Naive thymus-derived CD4-positive, alpha-beta T cell (primary cell): ENCODE results near the gene KIRREL2. TPM values are rescaled to one million over a fixed set of nuclear protein-coding genes. Genes with fewer than 3 reads are reported as not detected.

Experiments
- ATAC-seq: fragments of 150-1000 bp; cut with Tn5 transposase; 2 replicates; pipeline ENCODE4 v1.10.0; 2021; ENCODE audit warnings: mild to moderate bottlenecking, moderate library complexity
- CTCF ChIA-PET: fragments of 350-600 bp; sonication (Branson Sonifier 250); formaldehyde crosslinking; loops from one replicate; lab custom pipeline; 2021; ENCODE audit warnings: antibody characterized with exemption; lab: Charles Lee
- POLR2A ChIA-PET: fragments of 350-600 bp; sonication (Branson Sonifier 250); formaldehyde crosslinking; loops from one replicate; lab custom pipeline; 2021; ENCODE audit warnings: antibody characterized with exemption, inconsistent platforms; lab: Charles Lee
- DNase-seq, 9 donors: peaks; one replicate each; pipeline versions ENCODE4 v3.0.0 to v3.0.0-alpha.2; 2020 to 2022; ENCODE audit warnings: mixed read lengths in 1 of 9
- H3K27ac ChIP-seq: one replicate; pipeline ENCODE4 v1.7.0; 2013; ENCODE audit warnings: mild to moderate bottlenecking, low read depth, low read length, moderate library complexity
- H3K27me3 ChIP-seq, 2 donors: one replicate each; pipeline ENCODE4 v1.7.0; 2013; ENCODE audit warnings: low read length in 2 of 2, mild to moderate bottlenecking in 2 of 2, moderate library complexity in 2 of 2; ENCODE audit not compliant: control insufficient read depth in 2 of 2, insufficient read depth in 2 of 2
- H3K36me3 ChIP-seq, 3 experiments: 1 replicate in 2 of 3; 2 replicates in 1 of 3; pipeline ENCODE4 v1.7.0; 2013; ENCODE audit warnings: low read length in 3 of 3, mild to moderate bottlenecking in 3 of 3, moderate library complexity in 1 of 3; ENCODE audit not compliant: insufficient read depth in 3 of 3, control insufficient read depth in 2 of 3
- H3K4me1 ChIP-seq, 2 donors: one replicate each; pipeline ENCODE4 v1.7.0; 2013; ENCODE audit warnings: low read length in 2 of 2, mild to moderate bottlenecking in 2 of 2, moderate library complexity in 1 of 2; ENCODE audit not compliant: control insufficient read depth in 2 of 2, insufficient read depth in 2 of 2
- H3K4me3 ChIP-seq: 2 replicates; pipeline ENCODE4 v1.7.0; 2013; ENCODE audit warnings: mild to moderate bottlenecking, low read length
- H3K9me3 ChIP-seq, 3 experiments: 1 replicate in 2 of 3; 2 replicates in 1 of 3; pipeline ENCODE4 v1.7.0; 2013; ENCODE audit warnings: low read length in 3 of 3; ENCODE audit not compliant: control insufficient read depth in 2 of 3
- H3K27ac Mint-ChIP-seq, 9 donors: one replicate each; pipeline ENCODE4 v1.8.0; 2020 to 2022; ENCODE audit warnings: mixed read lengths in 9 of 9, mild to moderate bottlenecking in 8 of 9, moderate library complexity in 5 of 9, inconsistent platforms in 2 of 9
- H3K27me3 Mint-ChIP-seq, 5 donors: one replicate each; pipeline ENCODE4 v1.8.0; 2021 to 2022; ENCODE audit warnings: mixed read lengths in 5 of 5, mild to moderate bottlenecking in 1 of 5
- H3K36me3 Mint-ChIP-seq, 5 donors: one replicate each; pipeline ENCODE4 v1.8.0; 2020 to 2022; ENCODE audit warnings: mixed read lengths in 5 of 5, mild to moderate bottlenecking in 3 of 5, inconsistent platforms in 1 of 5
- H3K4me1 Mint-ChIP-seq, 7 donors: one replicate each; pipeline ENCODE4 v1.8.0; 2020 to 2022; ENCODE audit warnings: mixed read lengths in 7 of 7, mild to moderate bottlenecking in 3 of 7, inconsistent platforms in 1 of 7
- H3K4me3 Mint-ChIP-seq, 10 donors: one replicate each; pipeline ENCODE4 v1.8.0; 2020 to 2022; ENCODE audit warnings: mild to moderate bottlenecking in 10 of 10, mixed read lengths in 10 of 10, moderate library complexity in 6 of 10, inconsistent platforms in 2 of 10
- H3K9me3 Mint-ChIP-seq, 11 donors: one replicate each; pipeline ENCODE4 v1.8.0; 2020 to 2022; ENCODE audit warnings: mixed read lengths in 11 of 11, mild to moderate bottlenecking in 4 of 11, inconsistent platforms in 1 of 11, moderate library complexity in 1 of 11
- intact Hi-C, 2 donors: fragments of 100-400 bp; cut with micrococcal nuclease; formaldehyde crosslinking; loops; one replicate each; pipeline ENCODE4 v1.15.1; 2023
- polyA plus RNA-seq, 2 donors: library from polyadenylated mRNA; unstranded; fragments of 300-500 nt; fragmentation: Illumina TruSeq; gene quantifications; one replicate each; pipeline ENCODE4 v1.2.3, GENCODE V29; 2021
- total RNA-seq, 6 experiments: library from RNA in 5 of 6; stranded (reverse) in 5 of 6; gene quantifications; 1 replicate in 5 of 6; 2 replicates in 1 of 6; pipeline ENCODE4 v1.2.3 and lab custom pipeline; 2021 to 2026

The KIRREL2 gene
- total and polyA plus RNA-seq, 7 experiments from 2014 or later: 0.16 to 1.3 (median 0.29) TPM; not detected in 4

DNA sequence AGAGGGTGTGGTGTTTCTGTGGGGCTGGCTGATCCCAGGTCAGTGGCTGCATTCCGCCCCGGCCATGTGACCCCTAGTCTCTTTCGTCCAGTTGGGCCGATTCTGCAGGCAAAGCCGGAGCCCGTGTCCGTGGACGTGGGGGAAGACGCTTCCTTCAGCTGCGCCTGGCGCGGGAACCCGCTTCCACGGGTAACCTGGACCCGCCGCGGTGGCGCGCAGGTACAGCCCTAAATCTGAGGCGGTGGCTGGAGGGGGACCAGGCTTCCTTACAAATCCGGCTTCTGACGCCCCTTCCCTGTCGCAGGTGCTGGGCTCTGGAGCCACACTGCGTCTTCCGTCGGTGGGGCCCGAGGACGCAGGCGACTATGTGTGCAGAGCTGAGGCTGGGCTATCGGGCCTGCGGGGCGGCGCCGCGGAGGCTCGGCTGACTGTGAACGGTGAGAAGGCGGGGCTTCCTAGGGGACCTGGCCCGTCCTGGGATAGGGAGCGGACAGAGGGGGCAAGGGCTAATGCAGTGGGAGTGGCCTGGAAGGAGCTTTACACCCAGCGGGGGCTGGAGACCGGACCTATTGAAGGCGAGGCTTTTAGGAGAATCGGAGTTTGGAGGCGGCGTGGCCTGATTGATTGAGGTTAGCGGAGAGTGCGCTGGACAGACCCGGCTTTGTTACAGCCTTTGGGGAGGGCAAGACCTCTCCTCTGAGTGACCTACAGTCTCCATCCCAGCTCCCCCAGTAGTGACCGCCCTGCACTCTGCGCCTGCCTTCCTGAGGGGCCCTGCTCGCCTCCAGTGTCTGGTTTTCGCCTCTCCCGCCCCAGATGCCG is 4.3 kb downstream of the KIRREL2 start:
- H3K27me3 Mint-ChIP-seq: peaks cover 30 to 75% (median 50%) of the 10 kb centered on the region in 5 donors
- Histone ChIP-seq H3K9me3 (no peaks in the 10 kb centered on the region), H3K27ac (no peak overlapping the region), H3K4me3 (no peak overlapping the region), H3K36me3 (no peaks in the 10 kb centered on the region), H3K27me3 (peaks cover 0 to 4% of the 10 kb centered on the region in 2 donors), H3K4me1 (peaks cover under 1 to 2% of the 10 kb centered on the region in 2 donors)
- peaks cover 0 to 15% (median 8%) of the 10 kb centered on the region in 7 donors for H3K4me1 Mint-ChIP-seq
- ATAC-seq (no peak), DNase-seq (no peak)
- peak overlapping the region in 1 of 10 donors; percentile 35 for H3K4me3 Mint-ChIP-seq
- intact Hi-C loops: no loop called here
- peaks cover 0 to 8% (median 0%) of the 10 kb centered on the region in 5 donors for H3K36me3 Mint-ChIP-seq
- peaks cover 0 to 4% (median 0%) of the 10 kb centered on the region in 11 donors for H3K9me3 Mint-ChIP-seq
- no peak overlapping the region for H3K27ac Mint-ChIP-seq
- ChIA-PET CTCF (no interaction called here), POLR2A (no interaction called here)

- Mint-ChIP-seq H3K9me3 (peaks cover 0 to 4% (median 0%) of the 10 kb centered on the region in 11 donors), H3K27me3 (peaks cover 36 to 81% (median 51%) of the 10 kb centered on the region in 5 donors), H3K4me3 (peak overlapping the region in 1 of 10 donors; percentile 35), H3K36me3 (peaks cover 0 to 8% (median 0%) of the 10 kb centered on the region in 5 donors), H3K27ac (no peak overlapping the region), H3K4me1 (peaks cover 0 to 15% (median 8%) of the 10 kb centered on the region in 7 donors)
- DNase-seq (no peak), ATAC-seq (no peak)
- CTCF ChIA-PET: no interaction called here
- Histone ChIP-seq H3K27me3 (peaks cover 0 to 2% of the 10 kb centered on the region in 2 donors), H3K9me3 (no peaks in the 10 kb centered on the region), H3K4me1 (no peaks in the 10 kb centered on the region), H3K4me3 (no peak overlapping the region), H3K27ac (no peak overlapping the region), H3K36me3 (no peaks in the 10 kb centered on the region)
- POLR2A ChIA-PET: no interaction called here
- intact Hi-C loops: no loop called here
Measured at GRCh38 chr19:35861640-35862160, 5.0 kb downstream of the KIRREL2 start.

DNA sequence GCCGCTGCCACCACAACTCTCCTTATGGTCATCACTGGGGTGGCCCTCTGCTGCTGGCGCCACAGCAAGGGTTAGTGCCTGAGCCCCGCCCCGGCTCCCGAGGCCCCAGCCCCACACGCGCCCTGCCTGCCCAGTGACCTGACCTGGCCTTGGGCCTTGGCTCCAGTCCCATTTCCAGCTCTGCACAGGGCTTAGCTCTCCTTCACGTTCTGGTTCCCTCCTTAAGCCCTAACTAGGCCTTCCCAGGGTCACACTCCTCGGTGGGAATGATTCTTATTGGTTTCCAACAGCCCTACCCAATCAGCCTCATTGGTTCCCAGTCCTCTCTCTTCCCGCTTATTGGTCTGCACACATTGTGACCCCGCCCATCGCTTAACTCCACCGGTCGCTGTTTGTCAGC is 5.8 kb downstream of the KIRREL2 start:
- H3K4me1 Mint-ChIP-seq: peaks cover 0 to 7% (median 4%) of the 10 kb centered on the region in 7 donors
- H3K27ac Mint-ChIP-seq: no peak overlapping the region
- no peak for ATAC-seq
- POLR2A ChIA-PET: no interaction called here
- Histone ChIP-seq H3K36me3 (no peaks in the 10 kb centered on the region), H3K27me3 (peaks cover 0 to 2% of the 10 kb centered on the region in 2 donors), H3K9me3 (no peaks in the 10 kb centered on the region), H3K4me1 (no peaks in the 10 kb centered on the region), H3K27ac (no peak overlapping the region), H3K4me3 (no peak overlapping the region)
- peaks cover 0 to 8% (median 0%) of the 10 kb centered on the region in 5 donors for H3K36me3 Mint-ChIP-seq
- intact Hi-C loops: no loop called here
- CTCF ChIA-PET: interaction anchor here (0.6 kb wide), 1 partner anchor 20 kb away, joined by 3 read pairs; no protein-coding TSS in a partner anchor
- no peak overlapping the region for H3K4me3 Mint-ChIP-seq
- no peak for DNase-seq
- H3K27me3 Mint-ChIP-seq: peaks cover 39 to 80% (median 48%) of the 10 kb centered on the region in 5 donors
- H3K9me3 Mint-ChIP-seq: peaks cover 0 to 4% (median 0%) of the 10 kb centered on the region in 11 donors

DNA sequence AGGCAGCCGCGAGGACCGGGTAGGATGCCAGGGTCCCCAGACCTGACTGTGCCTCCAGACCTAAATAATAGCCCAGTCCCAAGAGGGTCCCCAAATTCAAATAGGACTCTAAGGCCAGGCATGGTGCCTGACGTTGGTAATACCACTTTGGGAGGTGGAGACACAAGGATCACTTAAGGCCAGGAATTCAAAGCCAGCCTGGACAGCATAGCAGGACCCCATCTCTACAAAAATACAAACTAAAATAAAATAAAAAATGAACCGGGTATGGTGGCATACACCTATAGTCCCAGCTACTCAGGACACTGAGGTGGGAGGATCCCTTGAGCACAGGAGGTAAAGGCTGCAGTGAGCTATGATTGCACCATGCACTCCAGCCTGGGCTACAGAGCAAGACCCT is 6.3 kb downstream of the KIRREL2 start:
- H3K27ac ChIP-seq: no peak overlapping the region
- intact Hi-C loops: no loop called here
- H3K27me3 ChIP-seq: peaks cover 2 to 3% of the 10 kb centered on the region in 2 donors
- H3K27me3 Mint-ChIP-seq: peaks cover 44 to 80% (median 49%) of the 10 kb centered on the region in 5 donors
- no peak overlapping the region for H3K4me3 ChIP-seq
- no peaks in the 10 kb centered on the region for H3K36me3 ChIP-seq
- peaks cover 0 to 8% (median 0%) of the 10 kb centered on the region in 5 donors for H3K36me3 Mint-ChIP-seq
- peaks cover 0 to 4% (median 0%) of the 10 kb centered on the region in 11 donors for H3K9me3 Mint-ChIP-seq
- ATAC-seq: no peak
- no peaks in the 10 kb centered on the region for H3K9me3 ChIP-seq
- ChIA-PET POLR2A (no interaction called here), CTCF (interaction anchor here (0.6 kb wide), 1 partner anchor 19 kb away, joined by 3 read pairs; no protein-coding TSS in a partner anchor)
- DNase-seq: no peak
- H3K27ac Mint-ChIP-seq: no peak overlapping the region
- peaks cover 0 to 11% (median 5%) of the 10 kb centered on the region in 7 donors for H3K4me1 Mint-ChIP-seq
- no peak overlapping the region for H3K4me3 Mint-ChIP-seq
- no peaks in the 10 kb centered on the region for H3K4me1 ChIP-seq

- Mint-ChIP-seq H3K27ac (peak within 1 kb of the TSS in 3 of 9 donors; percentile 32 to 77 (median 52)), H3K27me3 (peaks cover 22 to 56% (median 38%) of the 10 kb centered on the region in 5 donors), H3K36me3 (peaks cover 0 to 8% (median 0%) of the 10 kb centered on the region in 5 donors), H3K4me1 (peaks cover 13 to 22% (median 17%) of the 10 kb centered on the region in 7 donors), H3K4me3 (peak within 1 kb of the TSS; percentile 24 to 92 (median 78)), H3K9me3 (peaks cover 0 to 4% (median 0%) of the 10 kb centered on the region in 11 donors)
- Histone ChIP-seq H3K36me3 (no peaks in the 10 kb centered on the region), H3K27ac (no peak within 1 kb of the TSS), H3K27me3 (peaks cover 5 to 7% of the 10 kb centered on the region in 2 donors), H3K4me3 (no peak within 1 kb of the TSS), H3K4me1 (peaks cover 16 to 18% of the 10 kb centered on the region in 2 donors), H3K9me3 (no peaks in the 10 kb centered on the region)
- DNase-seq: peak in 8 of 9 donors; percentile 22 to 86 (median 42)
- intact Hi-C loops: loop anchor here (1.0 to 5.0 kb wide), 6 partner anchors 11 to 176 kb away; partner anchors contain the start of genes ALKBH6 (in 1 of the 2), ARHGAP33 (in 1 of the 2), HCST (in 1 of the 2) and PROSER3 (in 1 of the 2)
- peak; percentile 68 for ATAC-seq
- CTCF ChIA-PET: no interaction called here
- POLR2A ChIA-PET: interaction anchor here (1.2 kb wide), 1 partner anchor 30 kb away, joined by 5 read pairs; no protein-coding TSS in a partner anchor
Measured at GRCh38 chr19:35868172-35868822, 11.6 kb downstream of the KIRREL2 start, which contains the start of gene APLP1. APLP1 (plus strand) TSS chr19:35868574; CDS start chr19:35868637, 63 bp downstream.
